H1 (cell line): ENCODE measurements around the gene ADCK2.

Source experiments
- TBP ChIP-seq: IDR thresholded peaks from 2 replicates; pipeline ENCODE4 v1.6.1; 2011; ENCODE audit warnings: low read depth, low read length, improper control_type of control experiment
- TCF12 ChIP-seq: IDR thresholded peaks from 2 replicates; pipeline ENCODE4 v1.6.1; 2011; ENCODE audit warnings: low read depth, mild to moderate bottlenecking, low read length

GRCh38 chr7:140675726-140676125, 3.0 kb downstream of the ADCK2 start:
- TF ChIP-seq TBP, result no peak
- TF ChIP-seq TCF12, result no peak
